B cell (primary cell): ENCODE results near the gene SEPTIN11.

Source experiments
- EZH2 ChIP-seq: IDR thresholded peaks from 2 replicates; pipeline ENCODE4 v1.6.1; 2012; ENCODE audit warnings: borderline replicate concordance, low read depth, mild to moderate bottlenecking, moderate library complexity, low read length; ENCODE audit not compliant: insufficient read depth, poor library complexity, severe bottlenecking
- TF ChIP-seq, protein P1 (sequence below): fragments of 200-600 bp; IDR thresholded peaks from one replicate; pipeline ENCODE4 v1.8.0; 2022; ENCODE audit warnings: antibody characterized with exemption, mild to moderate bottlenecking

DNA sequence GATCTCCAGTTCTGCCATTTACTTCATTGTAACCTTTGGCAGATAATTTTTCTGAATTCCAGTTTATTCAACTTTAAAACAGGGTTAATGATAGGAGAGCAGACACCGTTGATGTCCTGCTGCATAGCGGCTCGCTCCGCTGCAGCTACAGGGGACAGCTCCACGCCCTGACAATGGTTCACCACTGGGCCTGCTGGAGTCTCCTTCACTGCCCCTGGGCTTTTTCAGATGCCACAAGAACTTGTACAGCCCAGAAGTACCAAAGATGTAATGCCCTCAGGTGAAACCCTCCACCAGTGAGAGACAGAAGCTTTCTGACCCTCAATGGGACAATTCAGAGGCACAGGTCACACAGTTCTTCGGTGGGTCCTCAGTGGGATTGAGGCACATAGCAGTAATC, 22.7 kb upstream of the SEPTIN11 start:
- TF ChIP-seq, protein P1, sequence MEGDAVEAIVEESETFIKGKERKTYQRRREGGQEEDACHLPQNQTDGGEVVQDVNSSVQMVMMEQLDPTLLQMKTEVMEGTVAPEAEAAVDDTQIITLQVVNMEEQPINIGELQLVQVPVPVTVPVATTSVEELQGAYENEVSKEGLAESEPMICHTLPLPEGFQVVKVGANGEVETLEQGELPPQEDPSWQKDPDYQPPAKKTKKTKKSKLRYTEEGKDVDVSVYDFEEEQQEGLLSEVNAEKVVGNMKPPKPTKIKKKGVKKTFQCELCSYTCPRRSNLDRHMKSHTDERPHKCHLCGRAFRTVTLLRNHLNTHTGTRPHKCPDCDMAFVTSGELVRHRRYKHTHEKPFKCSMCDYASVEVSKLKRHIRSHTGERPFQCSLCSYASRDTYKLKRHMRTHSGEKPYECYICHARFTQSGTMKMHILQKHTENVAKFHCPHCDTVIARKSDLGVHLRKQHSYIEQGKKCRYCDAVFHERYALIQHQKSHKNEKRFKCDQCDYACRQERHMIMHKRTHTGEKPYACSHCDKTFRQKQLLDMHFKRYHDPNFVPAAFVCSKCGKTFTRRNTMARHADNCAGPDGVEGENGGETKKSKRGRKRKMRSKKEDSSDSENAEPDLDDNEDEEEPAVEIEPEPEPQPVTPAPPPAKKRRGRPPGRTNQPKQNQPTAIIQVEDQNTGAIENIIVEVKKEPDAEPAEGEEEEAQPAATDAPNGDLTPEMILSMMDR = no peak
- TF ChIP-seq EZH2 = no peak
